Gastrocnemius medialis (tissue), 4 donors: ENCODE measurements around the gene ZEB2. TPM values are rescaled to one million over a fixed set of nuclear protein-coding genes. Genes with fewer than 3 reads are reported as not detected.

Experiments used
- ATAC-seq, 2 donors: fragments of 150-250 bp; one replicate each; pipeline ENCODE4 v1.9.1; 2016
- DNase-seq, 2 donors: peaks; one replicate each; pipeline ENCODE4 v3.0.0-alpha.2; 2019
- H3K27ac ChIP-seq, 4 donors: fragments of 200-600 bp; sonication (generic); 1 replicate in 1 of 4; 2 replicates in 3 of 4; pipeline ENCODE4 v1.5.1; 2016 to 2018; ENCODE audit warnings: mild to moderate bottlenecking in 2 of 4, moderate library complexity in 1 of 4
- H3K27me3 ChIP-seq, 3 donors: fragments of 200-600 bp; sonication (generic) in 2 of 3; 1 replicate in 1 of 3; 2 replicates in 2 of 3; pipeline versions ENCODE4 v1.5.1 to v1.6.0; 2016 to 2019; ENCODE audit warnings: mild to moderate bottlenecking in 1 of 3, moderate library complexity in 1 of 3
- H3K36me3 ChIP-seq, 2 donors: fragments of 200-600 bp; sonication (generic) in 1 of 2; one replicate each; pipeline ENCODE4 v1.5.1; 2017 to 2018
- H3K4me1 ChIP-seq, 2 donors: fragments of 200-600 bp; sonication (generic) in 1 of 2; one replicate each; pipeline ENCODE4 v1.5.1; 2016 to 2017; ENCODE audit warnings: mild to moderate bottlenecking in 2 of 2
- H3K4me3 ChIP-seq, 4 donors: fragments of 200-600 bp; sonication (generic) in 3 of 4; 1 replicate in 1 of 4; 2 replicates in 3 of 4; pipeline ENCODE4 v1.5.1; 2016 to 2019; ENCODE audit warnings: mild to moderate bottlenecking in 2 of 4
- H3K9me3 ChIP-seq, 3 donors: fragments of 200-600 bp; sonication (generic) in 2 of 3; 1 replicate in 1 of 3; 2 replicates in 2 of 3; pipeline ENCODE4 v1.5.1; 2016 to 2019
- CTCF ChIP-seq, 5 experiments: fragments of 450-650 bp in 3 of 5; fragments of 200-600 bp in 2 of 5; sonication (generic) in 2 of 5; IDR thresholded peaks in 4 of 5; conservative IDR thresholded peaks in 1 of 5; 1 replicate in 4 of 5; 2 replicates in 1 of 5; pipeline ENCODE4 v1.5.1; 2016 to 2019; ENCODE audit warnings: antibody characterized with exemption in 5 of 5, mild to moderate bottlenecking in 3 of 5, moderate library complexity in 3 of 5
- POLR2A ChIP-seq, 2 donors: fragments of 450-650 bp; IDR thresholded peaks; one replicate each; pipeline ENCODE4 v1.6.1; 2017; ENCODE audit warnings: antibody characterized with exemption in 2 of 2, mild to moderate bottlenecking in 2 of 2, moderate library complexity in 2 of 2
- in situ Hi-C, 4 donors: fragments of 200-750 bp; cut with MboI; loops; one replicate each; pipeline versions ENCODE4 v1.15.0 to v1.8.0; 2017; ENCODE audit warnings: low sequenced_read_pairs in 4 of 4
- intact Hi-C: fragments of 100-400 bp; cut with DNase I; formaldehyde crosslinking; loops from one replicate; pipeline ENCODE4 v1.15.1; 2023; ENCODE audit warnings: low total_unique reads
- total RNA-seq, 4 donors: library from RNA; depleted of rRNA; stranded (reverse); fragments of >200 nt; gene quantifications; one replicate each; pipeline versions ENCODE4 v1.1.0 to v1.2.3, GENCODE V29; 2016

ZEB2 gene
- total RNA-seq, 4 donors from 2014 or later, result 21.2 to 27.6 (median 22.9) TPM

DNA sequence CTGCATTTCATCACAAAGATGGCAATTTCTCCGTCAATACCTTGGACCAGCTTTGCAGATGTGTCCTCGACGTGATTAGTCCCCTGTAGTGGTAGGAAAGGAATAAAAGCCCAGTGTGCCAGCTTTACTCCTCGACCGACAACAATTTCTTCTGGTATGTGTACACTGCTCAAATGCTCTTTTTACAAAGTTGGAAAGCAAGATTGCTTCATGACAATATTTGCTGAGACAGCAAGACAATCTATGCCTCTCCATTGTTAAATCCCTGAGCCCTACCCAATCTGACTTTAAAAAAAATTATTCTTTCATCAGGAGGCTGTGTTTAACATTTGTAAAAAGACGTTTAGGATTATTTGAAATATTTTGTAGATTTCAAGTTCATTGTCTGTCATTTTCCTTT is 27.6 kb upstream of the ZEB2 start:
- Histone ChIP-seq H3K9me3 (no peaks in the 10 kb centered on the region), H3K27me3 (no peaks in the 10 kb centered on the region), H3K4me3 (no peak overlapping the region), H3K27ac (no peak overlapping the region), H3K4me1 (no peaks in the 10 kb centered on the region), H3K36me3 (no peaks in the 10 kb centered on the region)
- ATAC-seq, result no peak
- no peak for TF ChIP-seq POLR2A (IDR thresholded peaks at IDR 0.05)
- no peak for TF ChIP-seq CTCF (IDR thresholded peaks at IDR 0.05 in 4 of 5, conservative IDR thresholded peaks at IDR 0.05 in 1 of 5)
- DNase-seq, result no peak
- intact Hi-C loops, result no loop called here
- in situ Hi-C loops, result loop anchor here in 1 of 4 donors (25.0 kb wide), 1 partner anchor 640 kb away; no protein-coding TSS in a partner anchor

DNA sequence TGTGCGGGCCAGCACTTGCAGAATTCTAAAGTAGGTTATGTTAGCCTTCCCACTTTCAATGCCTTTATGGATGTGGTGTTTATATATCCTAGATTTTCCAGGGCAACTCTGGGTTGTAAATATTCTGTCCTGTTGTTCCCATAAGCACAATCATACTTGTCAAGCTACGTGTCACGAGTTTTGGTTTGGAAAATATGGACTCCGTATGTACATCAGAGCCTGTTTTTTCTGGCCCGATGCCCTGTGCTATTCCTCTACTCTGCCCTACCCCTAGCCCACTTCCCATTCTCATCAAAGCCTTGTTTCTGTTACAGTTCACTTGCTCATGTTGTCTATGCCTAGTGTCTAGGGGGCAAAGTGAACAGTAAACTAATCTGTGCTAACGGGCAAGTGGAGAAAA is 27.0 kb upstream of the ZEB2 start:
- Histone ChIP-seq H3K27me3 (no peaks in the 10 kb centered on the region), H3K4me1 (no peaks in the 10 kb centered on the region), H3K36me3 (no peaks in the 10 kb centered on the region), H3K27ac (no peak overlapping the region), H3K9me3 (no peaks in the 10 kb centered on the region), H3K4me3 (no peak overlapping the region)
- ATAC-seq (no peak), DNase-seq (no peak)
- no peak for TF ChIP-seq POLR2A (IDR thresholded peaks at IDR 0.05)
- intact Hi-C loops (no loop called here), in situ Hi-C loops (loop anchor here in 1 of 4 donors (25.0 kb wide), 1 partner anchor 640 kb away; no protein-coding TSS in a partner anchor)

GRCh38 chr2:144545787-144546186 is 25.9 kb upstream of the ZEB2 start:
- TF ChIP-seq CTCF (IDR thresholded peaks at IDR 0.05 in 4 of 5, conservative IDR thresholded peaks at IDR 0.05 in 1 of 5) (no peak), POLR2A (IDR thresholded peaks at IDR 0.05) (no peak)
- DNase-seq (no peak), ATAC-seq (no peak)
- no peaks in the 10 kb centered on the region for H3K9me3 ChIP-seq
- H3K4me3 ChIP-seq, result no peak overlapping the region
- H3K36me3 ChIP-seq, result no peaks in the 10 kb centered on the region
- intact Hi-C loops (no loop called here), in situ Hi-C loops (loop anchor here in 1 of 4 donors (25.0 kb wide), 1 partner anchor 642 kb away; no protein-coding TSS in a partner anchor)
- no peaks in the 10 kb centered on the region for H3K4me1 ChIP-seq
- H3K27ac ChIP-seq, result no peak overlapping the region
- no peaks in the 10 kb centered on the region for H3K27me3 ChIP-seq

DNA sequence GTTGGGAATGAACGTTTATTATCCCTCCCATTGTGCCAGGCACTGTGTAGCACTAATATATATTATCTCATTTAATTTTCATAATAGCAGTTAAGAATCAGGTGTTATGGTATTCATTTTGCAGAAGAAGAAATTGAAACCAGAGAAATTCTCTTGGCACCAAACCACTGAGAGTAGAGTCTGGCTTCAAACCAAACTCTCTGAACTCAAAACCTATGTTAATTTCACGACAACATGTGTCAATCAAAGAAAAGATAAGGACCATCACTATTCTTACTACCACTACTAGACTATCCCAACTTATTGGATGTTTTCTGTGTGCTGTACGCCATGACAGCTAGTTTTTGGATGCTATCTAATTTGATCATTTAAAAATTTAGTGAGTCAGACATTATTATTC is 24.1 kb upstream of the ZEB2 start:
- intact Hi-C loops, result no loop called here
- Histone ChIP-seq H3K36me3 (no peaks in the 10 kb centered on the region), H3K9me3 (no peaks in the 10 kb centered on the region), H3K4me1 (no peaks in the 10 kb centered on the region), H3K27me3 (no peaks in the 10 kb centered on the region), H3K27ac (no peak overlapping the region), H3K4me3 (no peak overlapping the region)
- no peak for ATAC-seq
- no peak for DNase-seq
- in situ Hi-C loops, result loop anchor here in 1 of 4 donors (25.0 kb wide), 1 partner anchor 643 kb away; no protein-coding TSS in a partner anchor
- TF ChIP-seq POLR2A (IDR thresholded peaks at IDR 0.05), result no peak
- TF ChIP-seq CTCF (IDR thresholded peaks at IDR 0.05 in 4 of 5, conservative IDR thresholded peaks at IDR 0.05 in 1 of 5), result no peak

GRCh38 chr2:144541396-144541795 is 21.5 kb upstream of the ZEB2 start:
- H3K36me3 ChIP-seq, result no peaks in the 10 kb centered on the region
- H3K9me3 ChIP-seq, result no peaks in the 10 kb centered on the region
- no peak overlapping the region for H3K4me3 ChIP-seq
- TF ChIP-seq CTCF (IDR thresholded peaks at IDR 0.05 in 4 of 5, conservative IDR thresholded peaks at IDR 0.05 in 1 of 5) (no peak), POLR2A (IDR thresholded peaks at IDR 0.05) (no peak)
- H3K27ac ChIP-seq, result no peak overlapping the region
- ATAC-seq, result no peak
- H3K27me3 ChIP-seq, result no peaks in the 10 kb centered on the region
- no peaks in the 10 kb centered on the region for H3K4me1 ChIP-seq
- DNase-seq, result no peak
- in situ Hi-C loops (loop anchor here in 1 of 4 donors (25.0 kb wide), 1 partner anchor 646 kb away; no protein-coding TSS in a partner anchor), intact Hi-C loops (no loop called here)
